GM19240 (cell line): ENCODE results near the gene CRLF3.
"Not testable (repeated sequence)": the region's sequence is repeated elsewhere in the genome, so short reads cannot be mapped to it uniquely, and the experiment has no call there.

Experiments
- DNase-seq: peaks from one replicate; pipeline ENCODE4 v3.0.0; 2011; ENCODE audit warnings: low spot score; ENCODE audit not compliant: insufficient read length

CRLF3 gene

GRCh38 chr17:30824356-30825145 lies at the start of gene CRLF3:
CRLF3 (minus strand) TSS chr17:30824692; CDS start chr17:30824651, 41 bp downstream.
- DNase-seq = peak; percentile 79

- DNase-seq = no peak
Measured at GRCh38 chr17:30869005-30869404, 44.5 kb upstream of the CRLF3 start.

GRCh38 chr17:30864636-30865035 lies 40.1 kb upstream of the CRLF3 start:
- DNase-seq = no peak

GRCh38 chr17:30858556-30859250 lies 34.2 kb upstream of the CRLF3 start:
- no peak for DNase-seq

GRCh38 chr17:30854146-30854545 lies 29.7 kb upstream of the CRLF3 start:
- no peak for DNase-seq

GRCh38 chr17:30848021-30848420 lies 23.5 kb upstream of the CRLF3 start:
- no peak for DNase-seq

GRCh38 chr17:30840771-30841170 lies 16.3 kb upstream of the CRLF3 start:
- no peak for DNase-seq

GRCh38 chr17:30838202-30838807 lies 13.8 kb upstream of the CRLF3 start:
- no peak for DNase-seq

- no peak for DNase-seq
Measured at GRCh38 chr17:30832438-30833124, 8.1 kb upstream of the CRLF3 start.

- DNase-seq = peak; percentile 73
Measured at GRCh38 chr17:30831663-30832437, 7.4 kb upstream of the CRLF3 start, which contains the start of gene ATAD5. ATAD5 (plus strand) TSS chr17:30831966; CDS start chr17:30832348, 382 bp downstream.

- no peak for DNase-seq
Measured at GRCh38 chr17:30831257-30831656, 6.8 kb upstream of the CRLF3 start.

- DNase-seq = no peak
Measured at GRCh38 chr17:30829022-30829421, 4.5 kb upstream of the CRLF3 start.

GRCh38 chr17:30827082-30827481 lies 2.6 kb upstream of the CRLF3 start:
- no peak for DNase-seq

- DNase-seq = peak; percentile 14
Measured at GRCh38 chr17:30824002-30824355, 513 bp downstream of the CRLF3 start.

GRCh38 chr17:30823421-30823820 lies 1.1 kb downstream of the CRLF3 start:
- DNase-seq = no peak

GRCh38 chr17:30822919-30823318 lies 1.6 kb downstream of the CRLF3 start:
- not testable (repeated sequence) for DNase-seq

- DNase-seq = no peak
Measured at GRCh38 chr17:30821871-30822723, 2.4 kb downstream of the CRLF3 start.

GRCh38 chr17:30819971-30820705 lies 4.4 kb downstream of the CRLF3 start:
- DNase-seq = no peak

- DNase-seq = no peak
Measured at GRCh38 chr17:30816165-30816564, 8.3 kb downstream of the CRLF3 start.
